Uterus (tissue), 2 donors: Measurements from ENCODE around the gene SVEP1.

Experiments
- POLR2A ChIP-seq, 2 donors: fragments of 450-650 bp; IDR thresholded peaks; one replicate each; pipeline ENCODE4 v1.6.1; 2016; ENCODE audit warnings: antibody characterized with exemption in 2 of 2, mild to moderate bottlenecking in 1 of 2, moderate library complexity in 1 of 2
- TF ChIP-seq, protein P1 (sequence below), 4 experiments: fragments of 200-600 bp in 2 of 4; fragments of 450-650 bp in 2 of 4; sonication (generic) in 2 of 4; IDR thresholded peaks; one replicate each; pipeline ENCODE4 v1.5.1; 2016 to 2019; ENCODE audit warnings: antibody characterized with exemption in 4 of 4, mild to moderate bottlenecking in 2 of 4, moderate library complexity in 1 of 4

DNA sequence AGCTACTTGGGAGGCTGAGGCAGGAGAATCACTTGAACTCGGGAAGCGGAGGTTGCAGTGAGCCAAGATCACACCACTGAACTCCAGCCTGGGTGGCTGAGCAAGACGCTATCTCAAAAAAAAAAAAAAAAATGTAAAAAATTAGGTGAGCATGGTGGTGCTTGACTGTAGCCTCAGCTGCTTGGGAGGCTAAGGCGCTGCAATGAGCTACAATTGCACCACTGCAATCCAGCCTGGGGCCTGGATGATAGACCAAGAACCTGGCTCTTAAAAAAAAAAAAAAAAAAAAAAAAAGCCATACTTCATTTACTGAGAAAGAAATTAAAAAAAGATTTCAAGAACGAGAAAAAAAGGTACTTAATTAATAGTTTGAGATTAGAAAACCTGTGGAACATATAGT lies 62.1 kb downstream of the SVEP1 start:
- TF ChIP-seq, protein P1, sequence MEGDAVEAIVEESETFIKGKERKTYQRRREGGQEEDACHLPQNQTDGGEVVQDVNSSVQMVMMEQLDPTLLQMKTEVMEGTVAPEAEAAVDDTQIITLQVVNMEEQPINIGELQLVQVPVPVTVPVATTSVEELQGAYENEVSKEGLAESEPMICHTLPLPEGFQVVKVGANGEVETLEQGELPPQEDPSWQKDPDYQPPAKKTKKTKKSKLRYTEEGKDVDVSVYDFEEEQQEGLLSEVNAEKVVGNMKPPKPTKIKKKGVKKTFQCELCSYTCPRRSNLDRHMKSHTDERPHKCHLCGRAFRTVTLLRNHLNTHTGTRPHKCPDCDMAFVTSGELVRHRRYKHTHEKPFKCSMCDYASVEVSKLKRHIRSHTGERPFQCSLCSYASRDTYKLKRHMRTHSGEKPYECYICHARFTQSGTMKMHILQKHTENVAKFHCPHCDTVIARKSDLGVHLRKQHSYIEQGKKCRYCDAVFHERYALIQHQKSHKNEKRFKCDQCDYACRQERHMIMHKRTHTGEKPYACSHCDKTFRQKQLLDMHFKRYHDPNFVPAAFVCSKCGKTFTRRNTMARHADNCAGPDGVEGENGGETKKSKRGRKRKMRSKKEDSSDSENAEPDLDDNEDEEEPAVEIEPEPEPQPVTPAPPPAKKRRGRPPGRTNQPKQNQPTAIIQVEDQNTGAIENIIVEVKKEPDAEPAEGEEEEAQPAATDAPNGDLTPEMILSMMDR (IDR thresholded peaks at IDR 0.05), result no peak
- TF ChIP-seq POLR2A (IDR thresholded peaks at IDR 0.05), result no peak
